Esophagus (tissue), 2 donors: ENCODE data around the gene TBL1XR1. TPM values are rescaled to one million over a fixed set of nuclear protein-coding genes. Genes with fewer than 3 reads are reported as not detected.
"Not testable (repeated sequence)": the region's sequence is repeated elsewhere in the genome, so short reads cannot be mapped to it uniquely, and the experiment has no call there.

Source experiments
- H3K27ac ChIP-seq, 2 donors: one replicate each; pipeline ENCODE4 v1.5.1; 2013; ENCODE audit warnings: low read depth in 2 of 2, mild to moderate bottlenecking in 2 of 2, inconsistent platforms in 1 of 2, low read length in 1 of 2, moderate library complexity in 1 of 2
- H3K27me3 ChIP-seq, 2 donors: one replicate each; pipeline ENCODE4 v1.6.1; 2013; ENCODE audit warnings: low read length in 2 of 2, control low read depth in 1 of 2, mild to moderate bottlenecking in 1 of 2; ENCODE audit not compliant: insufficient read depth in 2 of 2, control insufficient read depth in 1 of 2
- H3K36me3 ChIP-seq, 2 donors: one replicate each; pipeline ENCODE4 v1.6.1; 2013; ENCODE audit warnings: low read length in 1 of 2; ENCODE audit not compliant: control insufficient read depth in 2 of 2, insufficient read depth in 2 of 2
- H3K4me1 ChIP-seq, 2 donors: one replicate each; pipeline ENCODE4 v1.6.1; 2013; ENCODE audit warnings: low read length in 1 of 2; ENCODE audit not compliant: control insufficient read depth in 2 of 2, insufficient read depth in 2 of 2
- H3K4me3 ChIP-seq, 2 donors: one replicate each; pipeline ENCODE4 v1.5.1; 2013; ENCODE audit warnings: low read length in 2 of 2, mild to moderate bottlenecking in 2 of 2, low read depth in 1 of 2, moderate library complexity in 1 of 2
- H3K9me3 ChIP-seq, 2 donors: one replicate each; pipeline ENCODE4 v1.6.1; 2013; ENCODE audit warnings: mild to moderate bottlenecking in 2 of 2, low read depth in 1 of 2, low read length in 1 of 2, moderate library complexity in 1 of 2; ENCODE audit not compliant: control insufficient read depth in 2 of 2, insufficient read depth in 1 of 2
- WGBS, 2 donors: extraction: QIAGEN DNeasy Blood & Tissue Kit; methylation state at CpG; one replicate each; pipeline ENCODE4 v1.1.7; 2013; 5-methylcytosine and 5-hydroxymethylcytosine counted together
- polyA plus RNA-seq, 2 donors: library from polyadenylated mRNA; stranded (reverse); fragments of 200-250 nt; gene quantifications; one replicate each; pipeline ENCODE4 v1.2.3, GENCODE V29; 2013
- donor health status: healthy with polysubstance abuse.
- donor health status: Bipolar disorder and iron deficiency.

The TBL1XR1 gene
- polyA plus RNA-seq, 2 donors: 16.2 to 19.3 TPM

- H3K27ac ChIP-seq: no peak overlapping the region
- no peaks in the 10 kb centered on the region for H3K27me3 ChIP-seq
- no peaks in the 10 kb centered on the region for H3K9me3 ChIP-seq
- WGBS, 2 donors: 69 to 78% methylated on average over 4 of the region's 4 CpGs
- H3K4me1 ChIP-seq: peaks cover 0 to 5% of the 10 kb centered on the region in 2 donors
- H3K36me3 ChIP-seq: no peaks in the 10 kb centered on the region
- H3K4me3 ChIP-seq: no peak overlapping the region
Observed at GRCh38 chr3:177169936-177170722, 27.2 kb downstream of the TBL1XR1 start.

GRCh38 chr3:177168431-177168830 lies 28.9 kb downstream of the TBL1XR1 start:
- Histone ChIP-seq H3K27me3 (no peaks in the 10 kb centered on the region), H3K9me3 (no peaks in the 10 kb centered on the region), H3K4me3 (no peak overlapping the region), H3K27ac (no peak overlapping the region), H3K4me1 (peaks cover 0 to 5% of the 10 kb centered on the region in 2 donors), H3K36me3 (no peaks in the 10 kb centered on the region)
- 78 to 83% methylated on average over 4 of the region's 4 CpGs for WGBS, 2 donors

- Histone ChIP-seq H3K4me3 (no peak overlapping the region), H3K27ac (no peak overlapping the region), H3K9me3 (no peaks in the 10 kb centered on the region), H3K27me3 (no peaks in the 10 kb centered on the region), H3K36me3 (no peaks in the 10 kb centered on the region), H3K4me1 (no peaks in the 10 kb centered on the region)
- WGBS, 2 donors: 67 to 68% methylated on average over 4 of the region's 4 CpGs
Observed at GRCh38 chr3:177162742-177163141, 34.5 kb downstream of the TBL1XR1 start.

- H3K4me1 ChIP-seq, H3K27me3 ChIP-seq, H3K4me3 ChIP-seq, H3K27ac ChIP-seq, H3K36me3 ChIP-seq, H3K9me3 ChIP-seq: not testable (repeated sequence)
- 96 to 98% methylated on average over 2 of the region's 2 CpGs for WGBS, 2 donors
Observed at GRCh38 chr3:177161603-177162002, 35.7 kb downstream of the TBL1XR1 start.

- 93 to 99% methylated on average over 8 of the region's 8 CpGs for WGBS, 2 donors
- Histone ChIP-seq H3K4me3 (no peak overlapping the region), H3K27me3 (no peaks in the 10 kb centered on the region), H3K9me3 (no peaks in the 10 kb centered on the region), H3K36me3 (no peaks in the 10 kb centered on the region), H3K27ac (no peak overlapping the region), H3K4me1 (no peaks in the 10 kb centered on the region)
Observed at GRCh38 chr3:177158461-177158860, 38.8 kb downstream of the TBL1XR1 start.

- Histone ChIP-seq H3K27ac (no peak overlapping the region), H3K4me3 (no peak overlapping the region), H3K9me3 (no peaks in the 10 kb centered on the region), H3K36me3 (no peaks in the 10 kb centered on the region), H3K27me3 (no peaks in the 10 kb centered on the region), H3K4me1 (no peaks in the 10 kb centered on the region)
- WGBS, 2 donors: 66 to 72% methylated on average over 4 of the region's 4 CpGs
Observed at GRCh38 chr3:177157492-177157891, 39.8 kb downstream of the TBL1XR1 start.

- no peaks in the 10 kb centered on the region for H3K36me3 ChIP-seq
- no peak overlapping the region for H3K27ac ChIP-seq
Observed at GRCh38 chr3:177154733-177155132, 42.5 kb downstream of the TBL1XR1 start.

GRCh38 chr3:177150970-177151627 lies 46.2 kb downstream of the TBL1XR1 start:
- Histone ChIP-seq H3K4me1 (no peaks in the 10 kb centered on the region), H3K27ac (peak overlapping the region in 1 of 2 donors; percentile 40)

More at GRCh38 chr3:177154733-177155132, 42.5 kb downstream of the TBL1XR1 start:
- H3K27me3 ChIP-seq: no peaks in the 10 kb centered on the region
- H3K9me3 ChIP-seq: no peaks in the 10 kb centered on the region
- 66 to 70% methylated on average over 3 of the region's 3 CpGs for WGBS, 2 donors
- H3K4me1 ChIP-seq: no peaks in the 10 kb centered on the region
- H3K4me3 ChIP-seq: no peak overlapping the region

GRCh38 chr3:177150218-177150916 lies 46.9 kb downstream of the TBL1XR1 start:
- Histone ChIP-seq H3K4me3 (no peak overlapping the region), H3K9me3 (no peaks in the 10 kb centered on the region), H3K27ac (peak overlapping the region in 1 of 2 donors; percentile 34), H3K4me1 (no peaks in the 10 kb centered on the region), H3K27me3 (no peaks in the 10 kb centered on the region), H3K36me3 (no peaks in the 10 kb centered on the region)
- 35 to 38% methylated on average over 3 of the region's 3 CpGs for WGBS, 2 donors

More at GRCh38 chr3:177150970-177151627, 46.2 kb downstream of the TBL1XR1 start:
- Histone ChIP-seq H3K27me3 (no peaks in the 10 kb centered on the region), H3K36me3 (no peaks in the 10 kb centered on the region), H3K9me3 (no peaks in the 10 kb centered on the region), H3K4me3 (no peak overlapping the region)
- 58% methylated on average over 7 of the region's 7 CpGs for WGBS, 2 donors
